Ishikawa (cell line): ENCODE data around the gene CLCN4.
A peak's percentile ranks its signal among the peaks of the same experiment; 100 is the strongest.

Source experiments
- CEBPB ChIP-seq: IDR thresholded peaks from 2 replicates; pipeline ENCODE4 v1.6.1; 2012
- CREB1 ChIP-seq: IDR thresholded peaks from 2 replicates; pipeline ENCODE4 v1.6.1; 2012; ENCODE audit warnings: low read depth
- EGR1 ChIP-seq: IDR thresholded peaks from 2 replicates; pipeline ENCODE4 v1.6.1; 2012
- EP300 ChIP-seq: IDR thresholded peaks from 2 replicates; pipeline ENCODE4 v1.6.1; 2012; ENCODE audit warnings: borderline replicate concordance
- FOXM1 ChIP-seq: IDR thresholded peaks from 2 replicates; pipeline ENCODE4 v1.6.1; 2012; ENCODE audit warnings: low read depth, borderline replicate concordance
- NFIC ChIP-seq: IDR thresholded peaks from 2 replicates; pipeline ENCODE4 v1.6.1; 2012
- RAD21 ChIP-seq: IDR thresholded peaks from 2 replicates; pipeline ENCODE4 v1.6.1; 2012; ENCODE audit warnings: low read depth
- TAF1 ChIP-seq: IDR thresholded peaks from 2 replicates; pipeline ENCODE4 v1.6.1; 2012; ENCODE audit warnings: low read depth, mild to moderate bottlenecking
- TCF12 ChIP-seq: IDR thresholded peaks from 2 replicates; pipeline ENCODE4 v1.6.1; 2012; ENCODE audit warnings: low read depth
- TEAD4 ChIP-seq: IDR thresholded peaks from 2 replicates; pipeline ENCODE4 v1.6.1; 2012
- YY1 ChIP-seq: IDR thresholded peaks from 2 replicates; pipeline ENCODE4 v1.6.1; 2012; ENCODE audit warnings: low read depth
- ZBTB7A ChIP-seq: IDR thresholded peaks from 2 replicates; pipeline ENCODE4 v1.6.1; 2012; ENCODE audit warnings: low read depth
- TF ChIP-seq, protein P1 (sequence below): IDR thresholded peaks from 2 replicates; pipeline ENCODE4 v1.6.1; 2012
- TF ChIP-seq, protein P2 (sequence below): IDR thresholded peaks from 2 replicates; pipeline ENCODE4 v1.6.1; 2012
- TF ChIP-seq, protein P3 (sequence below): IDR thresholded peaks from 2 replicates; pipeline ENCODE4 v1.6.1; 2012; ENCODE audit warnings: low read depth, mild to moderate bottlenecking

Gene CLCN4

DNA sequence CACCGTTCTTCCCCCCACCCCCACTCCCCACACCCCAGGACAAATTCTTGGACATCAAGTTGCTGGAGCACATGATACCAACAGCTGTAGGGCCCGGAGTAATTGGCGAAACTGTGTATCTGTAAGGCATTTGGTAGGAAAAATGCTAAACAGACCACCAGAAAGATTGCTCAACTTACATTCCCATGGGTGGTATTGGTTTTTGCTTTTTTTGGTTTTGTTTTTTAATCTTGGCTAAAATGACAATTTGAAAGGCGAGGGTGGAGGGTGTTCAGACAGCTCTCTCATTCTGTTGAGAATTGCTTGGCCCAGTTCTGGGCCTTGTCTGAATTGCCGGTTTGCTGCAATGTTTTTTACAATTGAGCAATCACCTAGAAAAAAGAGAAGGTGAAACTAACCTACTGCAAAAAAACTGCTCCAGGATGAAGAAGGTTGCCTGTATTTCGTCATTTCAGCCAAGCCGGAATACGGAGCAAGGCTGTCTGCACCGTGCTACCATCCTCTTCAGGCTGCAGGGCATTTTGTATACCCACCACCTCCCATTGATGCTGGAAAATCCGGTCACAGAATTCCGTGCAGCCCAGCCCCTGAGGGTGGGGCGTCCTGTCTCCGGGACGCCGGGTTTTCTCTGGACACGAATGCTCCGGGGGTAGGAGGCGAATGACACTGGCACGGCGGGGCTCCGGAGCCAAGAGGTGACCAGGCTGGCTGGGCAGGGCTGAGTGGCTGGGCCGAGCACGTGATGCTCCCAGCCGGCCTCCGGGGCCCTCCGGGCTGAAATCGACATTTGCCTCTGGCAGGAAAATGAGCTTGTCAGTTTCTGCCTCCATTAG lies at the start of gene CLCN4:
Gene CLCN4 (plus strand): TSS at position 777 of the 833 bp plus-strand sequence. CDS start 28,058 bp downstream, outside the sequence.
- no peak for TF ChIP-seq TCF12
- TF ChIP-seq, protein P1, sequence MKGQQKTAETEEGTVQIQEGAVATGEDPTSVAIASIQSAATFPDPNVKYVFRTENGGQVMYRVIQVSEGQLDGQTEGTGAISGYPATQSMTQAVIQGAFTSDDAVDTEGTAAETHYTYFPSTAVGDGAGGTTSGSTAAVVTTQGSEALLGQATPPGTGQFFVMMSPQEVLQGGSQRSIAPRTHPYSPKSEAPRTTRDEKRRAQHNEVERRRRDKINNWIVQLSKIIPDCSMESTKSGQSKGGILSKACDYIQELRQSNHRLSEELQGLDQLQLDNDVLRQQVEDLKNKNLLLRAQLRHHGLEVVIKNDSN: peak; percentile 88
- TF ChIP-seq, protein P2, sequence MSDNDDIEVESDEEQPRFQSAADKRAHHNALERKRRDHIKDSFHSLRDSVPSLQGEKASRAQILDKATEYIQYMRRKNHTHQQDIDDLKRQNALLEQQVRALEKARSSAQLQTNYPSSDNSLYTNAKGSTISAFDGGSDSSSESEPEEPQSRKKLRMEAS: peak; percentile 42; the same call in 1 of the 2 replicates
- peak; percentile 25; the same call in 1 of the 2 replicates for TF ChIP-seq TAF1
- TF ChIP-seq CREB1: no peak
- peak; percentile 65 for TF ChIP-seq CEBPB

DNA sequence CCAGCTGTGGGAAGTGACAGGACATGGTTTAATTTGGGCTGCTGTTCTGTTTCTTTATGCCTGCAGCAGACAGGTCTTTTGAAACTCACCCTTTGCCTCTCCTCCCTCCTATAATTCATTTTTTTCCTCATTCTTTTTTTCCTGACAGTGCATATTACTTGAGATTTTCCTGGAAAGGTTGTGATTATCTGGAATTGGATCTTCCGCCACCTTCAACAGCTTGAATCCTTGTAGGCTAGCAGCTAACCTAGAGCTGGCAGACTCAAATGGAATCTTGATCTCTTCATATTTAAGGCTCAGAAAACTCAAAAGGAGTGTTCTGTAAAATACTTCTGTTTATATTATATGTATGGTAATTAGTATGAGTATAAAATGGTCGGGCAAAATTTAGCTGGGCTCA lies 49.3 kb upstream of the CLCN4 start:
- no peak for TF ChIP-seq EGR1
- TF ChIP-seq TCF12: no peak
- no peak for TF ChIP-seq CREB1
- TF ChIP-seq YY1: no peak
- TF ChIP-seq RAD21: no peak
- TF ChIP-seq, protein P1: no peak
- TF ChIP-seq TEAD4: no peak
- no peak for TF ChIP-seq CEBPB
- TF ChIP-seq, protein P2: no peak
- TF ChIP-seq FOXM1: no peak
- no peak for TF ChIP-seq TAF1
- TF ChIP-seq, protein P3, sequence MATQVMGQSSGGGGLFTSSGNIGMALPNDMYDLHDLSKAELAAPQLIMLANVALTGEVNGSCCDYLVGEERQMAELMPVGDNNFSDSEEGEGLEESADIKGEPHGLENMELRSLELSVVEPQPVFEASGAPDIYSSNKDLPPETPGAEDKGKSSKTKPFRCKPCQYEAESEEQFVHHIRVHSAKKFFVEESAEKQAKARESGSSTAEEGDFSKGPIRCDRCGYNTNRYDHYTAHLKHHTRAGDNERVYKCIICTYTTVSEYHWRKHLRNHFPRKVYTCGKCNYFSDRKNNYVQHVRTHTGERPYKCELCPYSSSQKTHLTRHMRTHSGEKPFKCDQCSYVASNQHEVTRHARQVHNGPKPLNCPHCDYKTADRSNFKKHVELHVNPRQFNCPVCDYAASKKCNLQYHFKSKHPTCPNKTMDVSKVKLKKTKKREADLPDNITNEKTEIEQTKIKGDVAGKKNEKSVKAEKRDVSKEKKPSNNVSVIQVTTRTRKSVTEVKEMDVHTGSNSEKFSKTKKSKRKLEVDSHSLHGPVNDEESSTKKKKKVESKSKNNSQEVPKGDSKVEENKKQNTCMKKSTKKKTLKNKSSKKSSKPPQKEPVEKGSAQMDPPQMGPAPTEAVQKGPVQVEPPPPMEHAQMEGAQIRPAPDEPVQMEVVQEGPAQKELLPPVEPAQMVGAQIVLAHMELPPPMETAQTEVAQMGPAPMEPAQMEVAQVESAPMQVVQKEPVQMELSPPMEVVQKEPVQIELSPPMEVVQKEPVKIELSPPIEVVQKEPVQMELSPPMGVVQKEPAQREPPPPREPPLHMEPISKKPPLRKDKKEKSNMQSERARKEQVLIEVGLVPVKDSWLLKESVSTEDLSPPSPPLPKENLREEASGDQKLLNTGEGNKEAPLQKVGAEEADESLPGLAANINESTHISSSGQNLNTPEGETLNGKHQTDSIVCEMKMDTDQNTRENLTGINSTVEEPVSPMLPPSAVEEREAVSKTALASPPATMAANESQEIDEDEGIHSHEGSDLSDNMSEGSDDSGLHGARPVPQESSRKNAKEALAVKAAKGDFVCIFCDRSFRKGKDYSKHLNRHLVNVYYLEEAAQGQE: no peak
- no peak for TF ChIP-seq NFIC
- TF ChIP-seq EP300: no peak
- no peak for TF ChIP-seq ZBTB7A

DNA sequence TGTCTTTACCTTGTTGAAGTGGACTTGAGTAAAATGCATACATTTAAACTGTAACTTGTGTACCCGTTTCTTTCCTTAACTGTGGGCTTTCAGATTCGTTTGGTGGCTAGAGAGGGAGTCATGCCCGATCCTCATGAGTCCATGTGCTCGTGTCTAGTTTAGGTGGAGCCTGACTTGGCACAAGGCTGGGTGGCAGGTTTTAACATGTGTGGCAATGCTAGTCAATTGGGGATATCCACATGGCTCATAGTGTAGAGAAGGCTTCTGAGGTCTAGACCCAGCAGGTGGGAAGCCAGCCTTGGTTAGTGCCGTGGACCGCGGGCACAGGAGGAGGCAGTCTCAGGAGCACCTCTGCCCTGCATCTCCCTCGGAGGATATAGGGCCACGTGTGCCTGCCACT lies 48.5 kb upstream of the CLCN4 start:
- TF ChIP-seq TCF12: no peak
- TF ChIP-seq, protein P1: no peak
- TF ChIP-seq, protein P3: no peak
- TF ChIP-seq RAD21: no peak
- TF ChIP-seq TEAD4: no peak
- TF ChIP-seq NFIC: no peak
- TF ChIP-seq, protein P2: no peak
- no peak for TF ChIP-seq FOXM1
- TF ChIP-seq ZBTB7A: no peak
- TF ChIP-seq TAF1: no peak
- TF ChIP-seq CEBPB: no peak
- no peak for TF ChIP-seq EGR1
- TF ChIP-seq CREB1: no peak
- TF ChIP-seq EP300: no peak

DNA sequence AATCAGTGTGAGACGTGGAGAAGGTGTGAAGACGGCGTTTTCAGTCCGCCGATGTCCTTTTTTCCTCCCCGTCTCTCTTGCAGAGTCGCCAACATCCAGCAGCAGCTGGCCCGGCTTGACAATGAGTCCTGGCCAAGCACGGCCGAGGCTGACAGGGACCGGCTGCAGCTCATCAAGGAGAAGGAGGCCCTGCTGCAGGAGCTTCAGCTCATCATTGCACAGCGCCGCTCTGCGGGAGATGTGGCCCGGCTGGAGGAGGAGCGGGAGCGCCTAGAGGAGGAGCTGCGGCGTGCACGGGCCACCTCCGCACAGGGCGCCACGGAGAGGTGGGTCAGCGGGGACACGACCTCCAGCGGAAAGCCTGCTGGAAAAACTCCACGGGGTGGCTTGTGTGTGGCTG lies 47.1 kb upstream of the CLCN4 start:
- TF ChIP-seq, protein P2: no peak
- TF ChIP-seq CEBPB (no peak), EP300 (no peak), YY1 (no peak), NFIC (no peak), CREB1 (no peak), RAD21 (no peak), FOXM1 (no peak), ZBTB7A (no peak), EGR1 (no peak)
- TF ChIP-seq, protein P1: no peak
